CD14-positive monocyte (primary cell): ENCODE data around the gene SETD1A. TPM values are rescaled to one million over a fixed set of nuclear protein-coding genes. Genes with fewer than 3 reads are reported as not detected.

Experiments used
- DNase-seq, 3 donors: peaks; one replicate each; pipeline ENCODE4 v3.0.0-alpha.2; 2011 to 2022
- H2AFZ ChIP-seq: 2 replicates; pipeline ENCODE4 v1.6.0; 2012; ENCODE audit warnings: mild to moderate bottlenecking, low read depth, low read length, inconsistent platforms; ENCODE audit not compliant: insufficient read depth, poor library complexity, severe bottlenecking
- H3K27ac ChIP-seq, 2 donors: 1 replicate in 1 of 2; 2 replicates in 1 of 2; pipeline ENCODE4 v1.5.1; 2012 to 2013; ENCODE audit warnings: low read length in 2 of 2, control low read depth in 1 of 2, inconsistent platforms in 1 of 2, low read depth in 1 of 2, mild to moderate bottlenecking in 1 of 2
- H3K27me3 ChIP-seq, 2 donors: one replicate each; pipeline versions ENCODE4 v1.6.0 to v1.6.1; 2011 to 2013; ENCODE audit warnings: low read length in 2 of 2; ENCODE audit not compliant: control insufficient read depth in 2 of 2, insufficient read depth in 2 of 2
- H3K36me3 ChIP-seq, 2 donors: replicated peaks in 1 of 2; 1 replicate in 1 of 2; 2 replicates in 1 of 2; pipeline versions ENCODE4 v1.5.1 to v1.6.1; 2012 to 2013; ENCODE audit warnings: low read length in 2 of 2, control low read depth in 1 of 2, inconsistent platforms in 1 of 2, mild to moderate bottlenecking in 1 of 2; ENCODE audit not compliant: insufficient read depth in 2 of 2, control insufficient read depth in 1 of 2
- H3K4me1 ChIP-seq, 2 donors: 1 replicate in 1 of 2; 2 replicates in 1 of 2; pipeline versions ENCODE4 v1.5.1 to v1.6.1; 2012 to 2013; ENCODE audit warnings: low read length in 2 of 2, control low read depth in 1 of 2, inconsistent platforms in 1 of 2, mild to moderate bottlenecking in 1 of 2, moderate library complexity in 1 of 2; ENCODE audit not compliant: insufficient read depth in 2 of 2, control insufficient read depth in 1 of 2
- H3K4me2 ChIP-seq: replicated peaks from 2 replicates; pipeline ENCODE3; 2012; ENCODE audit warnings: low read length, moderate library complexity, mild to moderate bottlenecking; ENCODE audit not compliant: poor library complexity, severe bottlenecking; ENCODE audit errors: extremely low read depth
- H3K4me3 ChIP-seq, 3 experiments: fragments of 200-600 bp in 1 of 3; sonication (generic) in 1 of 3; replicated peaks in 1 of 3; 1 replicate in 2 of 3; 2 replicates in 1 of 3; pipeline ENCODE4 v1.5.1; 2011 to 2013; ENCODE audit warnings: low read length in 3 of 3, mild to moderate bottlenecking in 3 of 3, control low read depth in 2 of 3, low read depth in 2 of 3, inconsistent platforms in 1 of 3, moderate library complexity in 1 of 3
- H3K79me2 ChIP-seq: 2 replicates; pipeline ENCODE4 v1.6.0; 2012; ENCODE audit warnings: mild to moderate bottlenecking, control low read depth, inconsistent platforms, low read length, moderate library complexity; ENCODE audit not compliant: insufficient read depth
- H3K9ac ChIP-seq: 2 replicates; pipeline ENCODE4 v1.6.0; 2017; ENCODE audit warnings: low read length, mild to moderate bottlenecking; ENCODE audit not compliant: insufficient read depth, poor library complexity, severe bottlenecking
- H3K9me3 ChIP-seq, 2 donors: replicated peaks in 1 of 2; 1 replicate in 1 of 2; 2 replicates in 1 of 2; pipeline versions ENCODE4 v1.5.1 to v1.6.1; 2012 to 2013; ENCODE audit warnings: low read length in 2 of 2, control low read depth in 1 of 2; ENCODE audit not compliant: control insufficient read depth in 1 of 2, insufficient read depth in 1 of 2
- H4K20me1 ChIP-seq: 2 replicates; pipeline ENCODE4 v1.6.0; 2012; ENCODE audit warnings: mild to moderate bottlenecking, low read length, control low read depth, moderate library complexity; ENCODE audit not compliant: insufficient read depth
- H3K27ac Mint-ChIP-seq, 7 donors: one replicate each; pipeline ENCODE4 v1.8.0; 2020; ENCODE audit warnings: mild to moderate bottlenecking in 7 of 7, mixed read lengths in 7 of 7, moderate library complexity in 6 of 7, inconsistent platforms in 2 of 7
- H3K27me3 Mint-ChIP-seq, 3 donors: one replicate each; pipeline ENCODE4 v1.8.0; 2021 to 2022; ENCODE audit warnings: low read depth in 3 of 3, mild to moderate bottlenecking in 3 of 3, mixed read lengths in 3 of 3, moderate library complexity in 3 of 3, inconsistent platforms in 1 of 3
- H3K36me3 Mint-ChIP-seq, 2 donors: one replicate each; pipeline ENCODE4 v1.8.0; 2020; ENCODE audit warnings: mixed read lengths in 2 of 2, inconsistent platforms in 1 of 2, mild to moderate bottlenecking in 1 of 2
- H3K4me1 Mint-ChIP-seq: one replicate; pipeline ENCODE4 v1.8.0; 2020; ENCODE audit warnings: mild to moderate bottlenecking, mixed read lengths
- H3K4me3 Mint-ChIP-seq, 2 donors: one replicate each; pipeline ENCODE4 v1.8.0; 2020; ENCODE audit warnings: mild to moderate bottlenecking in 2 of 2, mixed read lengths in 2 of 2, moderate library complexity in 1 of 2
- H3K9me3 Mint-ChIP-seq, 7 donors: one replicate each; pipeline ENCODE4 v1.8.0; 2020 to 2022; ENCODE audit warnings: mixed read lengths in 7 of 7, mild to moderate bottlenecking in 6 of 7, moderate library complexity in 6 of 7, inconsistent platforms in 2 of 7
- CTCF ChIP-seq: fragments of 200-600 bp; IDR thresholded peaks from one replicate; pipeline ENCODE4 v1.8.0; 2022; ENCODE audit warnings: antibody characterized with exemption, mild to moderate bottlenecking
- WGBS: methylation state at CpG from one replicate; pipeline ENCODE4 v1.1.5; 2013; ENCODE audit warnings: missing lambda C conversion rate; ENCODE audit not compliant: insufficient coverage; 5-methylcytosine and 5-hydroxymethylcytosine counted together
- intact Hi-C, 2 donors: fragments of 100-400 bp; cut with micrococcal nuclease; formaldehyde crosslinking; loops; one replicate each; pipeline versions ENCODE4 v1.15.0 to v1.15.1; 2023
- polyA plus RNA-seq, 3 donors: library from polyadenylated mRNA; depleted of rRNA in 1 of 3; unstranded in 2 of 3; stranded (reverse) in 1 of 3; fragments of 300-500 nt in 2 of 3; fragments of >200 nt in 1 of 3; fragmentation: Illumina TruSeq in 2 of 3; gene quantifications; 1 replicate in 2 of 3; 2 replicates in 1 of 3; pipeline ENCODE4 v1.2.3, GENCODE V29; 2012 to 2021

The SETD1A gene
- polyA plus RNA-seq, 3 donors: 0.16 to 6.6 (median 1.3) TPM

GRCh38 chr16:30974348-30974747 lies 16.8 kb downstream of the SETD1A start:
- 98% methylated on average over 4 of the region's 6 CpGs for WGBS

GRCh38 chr16:30976486-30976885 lies 18.9 kb downstream of the SETD1A start:
- Mint-ChIP-seq H3K4me3 (no peak overlapping the region), H3K27me3 (peaks cover 0 to under 1% (median 0%) of the 10 kb centered on the region in 3 donors), H3K9me3 (peaks cover 0 to 2% (median 0%) of the 10 kb centered on the region in 7 donors), H3K27ac (peak overlapping the region in 2 of 7 donors; percentile 12 to 77), H3K4me1 (no peaks in the 10 kb centered on the region), H3K36me3 (peaks cover 76 to 96% of the 10 kb centered on the region in 2 donors)
- Histone ChIP-seq H3K27me3 (no peaks in the 10 kb centered on the region), H3K9ac (no peak overlapping the region), H3K4me3 (no peak overlapping the region), H2AFZ (no peak overlapping the region), H3K9me3 (no peaks in the 10 kb centered on the region), H3K4me1 (no peaks in the 10 kb centered on the region), H3K79me2 (no peaks in the 10 kb centered on the region), H3K36me3 (peaks cover 79 to 83% of the 10 kb centered on the region in 2 donors), H3K27ac (no peak overlapping the region), H4K20me1 (peaks cover 7% of the 10 kb centered on the region), H3K4me2 (no peak overlapping the region)
- no peak for DNase-seq
- no peak for TF ChIP-seq CTCF
- intact Hi-C loops: no loop called here
- WGBS: 93% methylated on average over 3 of the region's 4 CpGs

More at GRCh38 chr16:30974348-30974747, 16.8 kb downstream of the SETD1A start:
- no peak for DNase-seq
- H3K4me1 Mint-ChIP-seq: no peaks in the 10 kb centered on the region
- no peak for TF ChIP-seq CTCF
- Histone ChIP-seq H3K27ac (no peak overlapping the region), H3K9me3 (no peaks in the 10 kb centered on the region), H2AFZ (no peak overlapping the region), H3K4me1 (no peaks in the 10 kb centered on the region), H3K4me3 (no peak overlapping the region), H3K4me2 (no peak overlapping the region), H3K27me3 (no peaks in the 10 kb centered on the region), H4K20me1 (peaks cover 7% of the 10 kb centered on the region), H3K36me3 (peaks cover 78 to 83% of the 10 kb centered on the region in 2 donors), H3K79me2 (no peaks in the 10 kb centered on the region), H3K9ac (no peak overlapping the region)
- peaks cover 0 to 2% (median 0%) of the 10 kb centered on the region in 7 donors for H3K9me3 Mint-ChIP-seq
- H3K27me3 Mint-ChIP-seq: peaks cover 0 to 2% (median 0%) of the 10 kb centered on the region in 3 donors
- peaks cover 80 to 98% of the 10 kb centered on the region in 2 donors for H3K36me3 Mint-ChIP-seq
- no peak overlapping the region for H3K4me3 Mint-ChIP-seq
- peak overlapping the region in 2 of 7 donors; percentile 7 to 15 for H3K27ac Mint-ChIP-seq
- intact Hi-C loops: no loop called here
